GM10847 (cell line): ENCODE measurements around the gene PPM1N.

Source experiments
- POLR2A ChIP-seq: IDR thresholded peaks from 2 replicates; pipeline ENCODE4 v1.6.1; 2011; ENCODE audit not compliant: insufficient read length; ENCODE audit errors: extremely low read depth

Gene PPM1N

GRCh38 chr19:45475537-45476291 is 22.5 kb upstream of the PPM1N start:
- no peak for TF ChIP-seq POLR2A

DNA sequence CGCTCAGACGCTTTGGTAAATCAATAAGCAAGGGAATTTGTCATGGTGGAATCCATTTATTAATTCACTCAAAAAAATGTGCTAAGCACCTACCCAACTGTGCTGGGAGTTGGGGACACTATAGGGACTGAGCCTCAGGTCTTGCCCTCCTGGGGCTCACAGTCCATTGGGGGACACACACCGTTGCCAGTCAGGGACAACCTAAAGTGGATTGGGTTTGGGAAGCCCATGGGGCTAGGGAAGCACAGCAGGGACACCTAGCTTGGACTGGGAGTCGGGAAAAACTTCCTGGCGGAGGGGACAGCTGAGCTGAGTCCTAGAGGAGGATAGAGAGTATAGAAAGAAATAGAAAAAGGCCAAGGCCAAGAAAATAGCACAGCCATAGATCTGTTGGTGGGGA is 21.9 kb upstream of the PPM1N start:
- TF ChIP-seq POLR2A = no peak

- TF ChIP-seq POLR2A = no peak
These were observed 21.1 kb upstream of the PPM1N start for GRCh38 chr19:45477186-45477585.

DNA sequence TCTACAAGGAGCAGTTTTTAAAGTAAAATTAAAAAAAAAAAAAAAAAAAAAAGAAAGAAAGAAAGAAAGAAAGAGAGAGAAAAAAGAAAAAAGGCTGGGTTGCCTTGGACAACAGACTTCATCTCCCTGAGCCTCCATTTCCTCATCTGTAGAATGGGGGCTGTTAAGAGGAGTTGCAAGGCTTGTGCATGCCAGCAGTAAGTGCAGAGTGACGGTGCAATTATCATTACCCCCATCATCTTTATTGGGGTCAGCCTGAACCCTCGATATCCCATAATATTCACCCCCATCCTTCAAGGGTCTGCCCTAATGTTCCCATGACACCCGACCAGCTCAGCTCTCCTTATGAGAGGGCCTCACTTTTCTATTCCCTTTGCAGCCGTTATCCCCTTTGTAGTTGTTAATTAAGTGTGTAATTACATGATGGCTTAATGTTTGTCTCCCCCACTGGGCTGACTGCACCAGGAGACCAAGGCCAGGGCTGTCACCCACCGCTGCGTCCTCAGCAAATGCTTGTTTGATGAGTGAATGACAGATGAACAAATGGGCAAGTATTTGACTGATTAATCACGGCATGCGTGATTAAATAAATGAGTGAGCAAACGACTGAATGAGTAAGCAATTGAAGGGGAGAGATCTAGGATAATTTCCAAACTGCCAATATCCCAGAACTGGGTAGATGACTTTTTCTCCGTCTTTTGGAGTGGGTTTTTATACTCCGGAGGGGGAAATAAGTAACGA is 20.4 kb upstream of the PPM1N start:
- TF ChIP-seq POLR2A = no peak

GRCh38 chr19:45478454-45479238 is 19.6 kb upstream of the PPM1N start:
- peak; percentile 38 for TF ChIP-seq POLR2A

- no peak for TF ChIP-seq POLR2A
These were observed 15.2 kb upstream of the PPM1N start for GRCh38 chr19:45483033-45483432.

GRCh38 chr19:45484273-45484945 is 13.8 kb upstream of the PPM1N start:
- no peak for TF ChIP-seq POLR2A

GRCh38 chr19:45485305-45486077 is 12.8 kb upstream of the PPM1N start:
- no peak for TF ChIP-seq POLR2A

DNA sequence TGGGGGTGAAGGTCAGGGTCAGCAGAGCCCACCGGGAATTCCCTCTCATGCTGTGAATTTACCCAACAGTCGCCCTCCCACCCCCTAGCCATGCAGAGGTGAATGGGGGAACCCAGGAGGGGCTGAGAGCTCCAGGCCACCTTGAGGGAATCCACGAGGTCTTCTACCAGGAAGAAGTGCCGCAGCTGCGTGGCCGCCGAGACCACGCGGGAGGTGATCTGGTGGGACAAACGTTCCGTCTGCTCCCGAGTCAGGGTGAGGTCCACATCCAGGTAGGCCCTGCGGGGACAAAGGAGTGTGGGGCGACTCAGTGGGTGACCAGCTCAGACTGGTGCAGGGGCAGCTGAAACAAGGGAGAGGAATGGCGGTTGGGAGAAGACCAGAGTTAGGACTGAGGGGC is 9.5 kb upstream of the PPM1N start:
- no peak for TF ChIP-seq POLR2A

- TF ChIP-seq POLR2A = no peak
These were observed 8.9 kb upstream of the PPM1N start for GRCh38 chr19:45489216-45489855.

GRCh38 chr19:45492137-45492626 is 6.1 kb upstream of the PPM1N start:
- TF ChIP-seq POLR2A = no peak

GRCh38 chr19:45492627-45493470 is 5.4 kb upstream of the PPM1N start:
- no peak for TF ChIP-seq POLR2A

DNA sequence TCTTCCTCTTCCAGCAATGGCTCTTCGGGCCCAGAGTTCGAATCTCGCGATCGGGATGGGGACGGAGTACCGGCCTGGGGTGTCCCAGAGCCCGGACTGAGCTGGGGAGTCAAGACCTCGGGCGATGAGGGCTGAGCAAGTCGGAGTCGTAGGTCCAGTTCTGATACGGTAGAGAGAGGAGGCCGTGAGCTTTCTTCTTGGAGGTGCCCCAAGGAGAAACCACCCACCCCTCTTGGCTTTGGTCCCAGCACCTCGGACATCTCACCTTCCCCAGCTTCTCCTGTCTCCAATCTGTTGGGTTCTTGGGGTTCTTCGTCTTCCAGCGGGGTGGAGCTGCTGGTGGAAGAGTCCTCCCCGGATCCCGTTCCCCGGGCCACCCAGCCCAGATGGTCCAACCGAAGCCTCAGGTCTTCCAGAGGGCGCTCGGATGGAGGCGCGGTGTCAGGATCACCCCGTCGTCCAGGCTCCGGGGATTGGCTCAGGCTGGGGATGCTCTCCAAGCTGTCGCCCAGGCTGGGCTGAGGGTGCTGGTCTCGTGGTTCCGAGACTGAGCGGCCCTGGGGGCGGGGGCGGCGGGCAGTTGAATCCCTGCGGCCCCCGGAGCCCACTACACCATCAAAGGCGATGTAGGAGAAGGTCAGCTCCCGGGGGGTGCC is 3.9 kb upstream of the PPM1N start:
- TF ChIP-seq POLR2A = no peak

DNA sequence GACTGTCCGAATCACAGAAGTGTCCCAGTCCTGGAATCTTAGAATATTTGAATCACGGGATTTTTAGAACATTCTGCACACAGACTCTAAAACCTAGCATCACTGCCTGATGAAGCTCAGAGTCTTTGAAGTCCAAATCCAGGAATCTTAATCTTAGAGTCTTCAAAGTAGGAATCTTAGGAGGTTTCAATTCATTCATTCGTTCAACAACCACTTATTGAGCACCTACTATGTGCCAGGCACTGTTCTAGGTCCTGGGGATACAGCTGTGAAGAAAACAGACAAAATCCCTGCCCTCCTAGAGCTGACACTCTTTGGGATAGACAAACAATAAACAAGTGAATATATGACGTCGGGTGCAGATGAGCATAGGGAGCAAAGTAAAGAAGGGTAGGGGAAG is 3.1 kb upstream of the PPM1N start:
- TF ChIP-seq POLR2A = no peak
